Epithelial cell of prostate (primary cell): Measurements from ENCODE around the gene TAS2R60.
"Not testable (repeated sequence)": the region's sequence is repeated elsewhere in the genome, so short reads cannot be mapped to it uniquely, and the experiment has no call there.

Experiments used
- DNase-seq: peaks from one replicate; pipeline ENCODE4 v3.0.0-alpha.2; 2011; ENCODE audit warnings: low read depth, low spot score
- H3K27ac ChIP-seq: fragments of 450-650 bp; 2 replicates; pipeline ENCODE4 v1.5.1; 2017; ENCODE audit warnings: mild to moderate bottlenecking

TAS2R60 gene, protein sequence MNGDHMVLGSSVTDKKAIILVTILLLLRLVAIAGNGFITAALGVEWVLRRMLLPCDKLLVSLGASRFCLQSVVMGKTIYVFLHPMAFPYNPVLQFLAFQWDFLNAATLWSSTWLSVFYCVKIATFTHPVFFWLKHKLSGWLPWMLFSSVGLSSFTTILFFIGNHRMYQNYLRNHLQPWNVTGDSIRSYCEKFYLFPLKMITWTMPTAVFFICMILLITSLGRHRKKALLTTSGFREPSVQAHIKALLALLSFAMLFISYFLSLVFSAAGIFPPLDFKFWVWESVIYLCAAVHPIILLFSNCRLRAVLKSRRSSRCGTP

DNA sequence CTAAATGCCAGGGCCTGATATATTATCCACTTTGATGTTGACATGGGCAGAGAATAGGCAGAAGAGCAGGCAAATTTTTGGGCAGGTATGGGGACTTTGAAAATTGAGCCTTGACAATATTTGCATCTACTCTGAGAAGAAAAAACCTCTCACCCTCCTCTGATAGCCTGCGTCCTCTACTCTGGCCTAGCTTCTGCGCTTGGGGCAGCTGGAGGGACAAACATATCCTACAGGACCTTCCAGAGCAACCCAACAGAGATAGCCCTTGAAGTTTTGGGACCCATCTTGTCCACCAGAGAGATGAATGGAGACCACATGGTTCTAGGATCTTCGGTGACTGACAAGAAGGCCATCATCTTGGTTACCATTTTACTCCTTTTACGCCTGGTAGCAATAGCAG, at the start of gene TAS2R60:
TAS2R60 (plus strand) TSS at position 301 of the 400 bp plus-strand sequence; CDS start at position 301, 0 bp downstream.
- DNase-seq = no peak
- H3K27ac ChIP-seq = no peak within 1 kb of the TSS

DNA sequence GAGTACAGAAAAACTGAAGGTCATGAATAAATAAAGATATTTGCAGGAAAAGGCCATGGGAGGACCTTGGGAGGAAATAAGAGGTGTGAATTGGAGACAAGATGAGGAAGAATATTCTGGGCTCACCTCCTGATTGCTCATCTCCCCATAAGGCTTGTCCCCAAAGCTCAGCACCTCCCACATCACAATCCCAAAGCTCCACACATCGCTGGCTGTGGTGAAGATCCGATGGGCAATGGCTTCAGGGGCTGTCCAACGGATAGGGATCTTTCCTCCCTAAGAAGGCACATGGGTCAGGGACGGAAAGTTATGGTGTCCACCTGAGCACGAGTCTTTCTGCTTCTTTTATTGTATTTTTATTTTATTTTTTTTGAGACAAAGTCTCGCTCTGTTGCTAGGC, 49.2 kb upstream of the TAS2R60 start:
- no peak overlapping the region for H3K27ac ChIP-seq
- DNase-seq = no peak

DNA sequence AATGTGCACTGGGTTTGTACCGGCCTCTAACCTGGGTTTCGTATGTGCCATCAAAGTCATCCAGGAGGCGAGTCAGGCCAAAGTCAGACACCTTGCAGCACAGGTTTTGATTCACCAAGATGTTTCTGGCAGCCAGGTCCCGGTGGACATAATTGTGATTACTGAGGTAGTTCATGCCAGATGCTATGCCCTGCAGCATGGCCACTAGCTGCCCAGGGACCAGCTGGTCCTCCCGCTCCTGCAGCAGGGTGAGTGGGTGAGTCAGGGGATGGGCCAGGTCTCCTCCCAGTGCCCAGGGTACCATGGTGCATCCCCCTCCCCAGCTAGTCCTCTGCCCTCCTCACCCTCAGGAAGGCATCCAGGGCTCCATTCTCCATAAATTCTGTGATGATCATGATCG, 48.5 kb upstream of the TAS2R60 start:
- no peak for DNase-seq
- no peak overlapping the region for H3K27ac ChIP-seq

DNA sequence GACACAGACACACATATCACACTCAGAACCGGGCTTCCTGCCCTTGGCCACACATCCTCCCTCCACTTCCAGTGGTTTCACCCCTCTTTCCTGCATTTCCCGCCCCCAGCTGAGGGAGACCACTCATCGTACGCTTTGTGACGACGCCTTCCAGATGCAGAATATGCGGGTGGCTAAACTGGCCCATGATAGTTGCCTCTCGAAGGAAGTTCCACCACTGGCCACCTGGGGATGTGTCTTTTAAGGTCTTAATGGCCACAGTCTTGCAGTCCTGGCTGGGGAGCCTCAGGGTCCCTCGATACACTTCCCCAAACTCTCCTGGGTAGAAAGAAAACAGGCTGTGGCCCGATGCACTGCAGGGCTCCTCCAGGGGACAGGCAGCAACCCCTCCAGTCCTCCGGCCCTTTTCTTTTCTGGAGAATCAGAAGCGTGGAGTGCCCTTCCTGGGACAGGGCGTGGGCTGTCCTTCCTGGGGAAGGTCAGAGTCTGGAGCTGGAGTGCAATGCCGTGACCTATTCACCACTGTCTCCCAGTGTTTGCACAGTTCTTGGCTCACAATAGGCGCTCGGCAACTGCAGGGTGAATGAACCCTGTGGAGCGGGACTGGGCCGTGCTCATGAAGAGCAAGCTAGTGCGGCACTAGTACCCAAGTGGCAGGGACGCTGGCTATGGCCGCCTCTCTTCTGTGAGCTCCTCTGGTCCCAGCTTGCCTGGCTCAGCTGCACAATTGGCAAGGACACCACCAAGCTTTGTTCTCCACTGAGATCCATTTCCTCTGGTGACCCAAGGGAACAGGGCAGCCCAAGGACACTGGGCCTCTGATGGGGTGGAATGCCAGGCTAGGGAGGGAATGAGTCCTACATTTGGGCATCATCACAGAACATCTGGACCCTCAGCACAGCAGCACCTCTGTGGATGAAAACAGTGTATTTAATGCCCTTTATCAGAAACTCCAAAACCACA, 47.8 kb upstream of the TAS2R60 start:
- DNase-seq = no peak

DNA sequence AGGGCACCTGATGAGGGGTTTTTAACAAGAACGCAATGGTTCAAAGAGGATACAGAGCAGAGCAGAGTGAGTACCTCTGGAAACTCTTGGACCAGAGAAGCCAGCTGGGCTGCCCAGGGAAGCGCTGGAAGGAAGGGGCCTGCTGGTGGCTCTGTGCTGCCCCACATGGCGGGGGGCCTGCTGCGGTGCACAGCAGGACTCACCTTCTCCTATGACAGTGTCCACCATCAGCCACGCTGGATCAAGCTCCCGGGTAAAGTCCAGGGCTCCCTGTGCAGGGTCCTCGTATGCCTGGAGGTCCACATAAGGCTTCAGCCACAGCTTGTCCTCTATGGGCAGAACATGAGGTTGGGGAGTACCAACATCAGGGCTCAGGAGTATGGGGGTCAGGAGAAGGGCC, 47.1 kb upstream of the TAS2R60 start:
- H3K27ac ChIP-seq = no peak overlapping the region
- no peak for DNase-seq

More for the DNA sequence above, 47.8 kb upstream of the TAS2R60 start:
- H3K27ac ChIP-seq = no peak overlapping the region

DNA sequence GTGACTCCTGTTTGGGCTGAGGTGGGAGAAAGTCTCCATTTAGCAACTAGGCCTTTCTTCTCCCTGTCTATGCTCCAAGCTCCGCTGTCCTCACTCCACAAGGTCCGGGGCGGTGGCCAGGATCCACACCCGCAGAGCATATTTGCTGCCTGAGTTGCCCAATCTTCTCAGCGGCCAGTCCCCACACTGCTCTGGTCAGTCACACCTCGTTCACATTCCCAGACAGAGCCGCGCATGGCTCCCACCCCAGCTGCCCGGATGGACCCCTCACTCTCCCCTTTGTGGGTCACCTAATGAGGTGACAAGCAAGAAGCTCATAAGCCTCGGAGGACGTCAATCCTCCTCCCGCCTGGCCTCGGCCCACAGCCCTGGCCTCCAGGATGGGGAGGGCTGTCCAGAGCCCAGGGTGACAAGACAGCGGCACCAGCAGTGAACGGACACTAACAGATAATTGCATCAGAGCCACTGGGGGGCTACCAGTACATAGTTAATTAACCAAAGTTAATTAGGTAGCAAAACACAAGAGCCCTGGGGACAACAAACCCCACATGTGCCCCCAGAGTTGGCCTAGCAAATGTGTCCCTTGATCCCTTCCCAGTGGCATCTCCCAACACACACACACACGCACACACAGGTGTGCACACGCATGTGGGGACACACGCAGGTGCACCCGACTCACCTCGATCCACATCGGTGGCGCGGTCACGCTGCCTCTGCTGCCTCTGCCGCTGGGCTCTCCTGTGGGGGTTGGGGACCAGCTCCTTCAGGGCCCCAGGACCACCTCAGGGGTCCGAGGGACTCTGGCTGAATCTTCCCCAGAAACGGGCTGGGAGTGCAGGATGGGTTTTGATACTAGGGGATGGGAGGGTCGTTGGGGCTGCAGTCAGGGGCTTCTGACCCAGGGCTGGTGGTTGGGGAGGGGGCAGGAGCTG, 46.4 kb upstream of the TAS2R60 start:
- no peak for DNase-seq

DNA sequence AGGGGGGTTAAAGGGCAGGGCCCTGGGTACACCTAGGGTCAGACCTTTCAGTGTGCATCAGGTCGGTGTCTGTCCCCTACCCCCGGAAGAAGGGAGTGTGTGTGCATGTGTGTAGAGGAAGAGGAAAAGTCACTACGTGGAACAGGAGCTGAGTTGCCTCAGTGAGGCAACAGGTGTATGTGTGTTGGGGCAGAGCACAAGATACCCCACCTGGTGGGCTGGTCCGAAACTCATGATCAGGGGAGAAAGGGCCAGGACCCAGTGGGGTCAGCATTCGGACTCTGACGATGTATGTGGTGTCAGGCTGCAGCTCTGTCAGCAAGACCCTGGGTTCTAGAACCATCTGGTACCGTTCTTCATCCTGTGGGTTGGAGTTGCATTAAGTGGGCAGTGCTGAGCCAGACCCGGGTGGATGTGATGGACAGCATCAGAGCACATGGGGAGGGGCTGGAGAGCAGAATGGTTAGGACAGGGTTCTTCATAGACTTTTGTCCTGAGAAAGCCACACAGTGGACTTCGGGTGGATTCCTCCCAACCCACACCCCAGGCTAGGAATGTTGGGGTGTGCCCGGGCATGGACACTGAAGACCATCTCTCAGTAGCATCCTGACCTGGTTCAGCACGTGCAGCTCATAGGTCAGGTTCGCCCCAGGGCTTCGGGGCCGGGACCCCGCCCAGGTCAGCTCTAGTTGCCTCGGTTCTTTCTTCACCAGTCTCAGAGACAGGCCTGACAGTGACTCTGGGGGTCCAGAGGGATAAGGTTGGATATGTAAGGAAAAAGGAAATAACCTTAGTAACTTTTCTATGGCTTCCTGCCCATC, 45.3 kb upstream of the TAS2R60 start:
- no peak overlapping the region for H3K27ac ChIP-seq
- no peak for DNase-seq

More for the DNA sequence above, 46.4 kb upstream of the TAS2R60 start:
- no peak overlapping the region for H3K27ac ChIP-seq

DNA sequence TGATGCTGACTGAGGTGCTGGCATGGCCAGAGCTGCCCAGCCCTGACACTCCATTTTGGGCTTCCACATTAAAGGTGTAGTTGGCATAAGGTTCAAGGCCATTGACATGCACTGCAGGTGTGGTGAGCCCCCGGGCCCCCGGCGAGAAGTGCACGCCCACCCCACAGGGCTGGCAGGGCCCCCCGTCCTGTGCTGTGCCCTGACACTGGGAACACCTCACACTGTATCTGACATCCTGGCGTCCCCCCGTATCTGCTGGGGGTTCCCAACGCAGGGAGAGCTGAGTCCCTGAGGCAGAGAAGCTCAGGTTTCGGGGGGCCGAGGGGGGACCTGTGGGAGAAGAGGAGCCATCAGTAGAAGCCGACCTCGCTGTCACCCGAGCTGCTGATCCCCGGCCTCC, 44.6 kb upstream of the TAS2R60 start:
- DNase-seq = no peak

DNA sequence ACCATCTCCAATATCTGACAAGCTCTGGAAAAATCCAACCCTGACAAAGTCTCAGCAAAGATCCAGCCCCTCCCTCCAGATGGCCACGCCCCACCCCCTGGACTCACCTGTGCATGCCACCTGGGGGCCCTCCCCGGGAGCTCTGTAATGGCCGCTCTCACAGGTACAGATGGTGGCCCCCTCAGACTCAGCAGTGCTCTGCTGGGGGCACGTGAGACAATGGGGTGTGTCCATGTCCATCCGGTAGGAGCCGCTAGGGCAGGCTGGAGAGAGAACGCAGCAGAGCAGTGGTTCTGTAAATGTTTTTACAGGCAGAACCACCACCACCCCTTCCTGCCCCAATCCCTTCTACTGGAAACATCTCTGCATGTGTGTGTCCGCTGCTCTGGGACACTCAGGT, 44.1 kb upstream of the TAS2R60 start:
- DNase-seq = no peak
- no peak overlapping the region for H3K27ac ChIP-seq

More for the DNA sequence above, 44.6 kb upstream of the TAS2R60 start:
- H3K27ac ChIP-seq = no peak overlapping the region

DNA sequence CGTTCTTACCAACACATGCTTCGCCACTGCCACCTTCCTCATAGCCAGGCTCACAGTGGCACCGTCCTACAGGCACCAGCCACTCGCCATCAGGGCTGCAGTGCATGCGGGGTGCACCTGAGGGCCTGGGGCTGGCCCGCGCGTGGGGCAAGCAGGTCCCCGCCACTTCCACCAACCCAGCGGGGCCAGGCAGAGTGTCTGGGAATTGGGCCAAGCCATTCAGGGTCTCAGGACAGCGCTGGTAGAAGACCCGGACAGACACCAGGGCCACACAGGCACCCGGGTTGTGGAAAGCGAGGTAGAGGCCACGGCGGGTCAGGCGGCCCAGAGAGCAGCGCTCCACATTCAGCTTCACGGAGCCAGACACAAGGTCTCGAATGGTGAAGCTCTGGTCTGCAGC, 43.6 kb upstream of the TAS2R60 start:
- no peak for DNase-seq
- no peak overlapping the region for H3K27ac ChIP-seq

DNA sequence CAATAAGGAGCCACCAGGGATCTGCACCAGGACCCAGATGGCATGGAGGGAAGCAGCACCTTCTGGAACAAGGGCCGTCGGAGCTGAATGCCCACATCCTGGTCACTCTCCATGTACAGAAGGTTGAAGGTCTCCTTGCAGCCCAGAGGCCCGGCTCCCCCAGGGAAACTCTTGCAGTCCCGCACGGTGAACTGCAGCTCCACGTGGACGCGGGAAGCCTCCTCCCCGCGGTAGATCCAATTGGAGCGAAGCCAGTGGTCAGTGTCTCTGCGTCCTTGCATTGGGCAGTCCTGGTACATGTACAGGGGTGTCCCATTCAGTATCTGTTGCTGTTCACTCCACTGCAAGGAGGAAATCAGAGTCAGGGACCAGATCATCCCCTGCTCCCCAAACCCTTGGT, 42.0 kb upstream of the TAS2R60 start:
- H3K27ac ChIP-seq = no peak overlapping the region
- DNase-seq = no peak

DNA sequence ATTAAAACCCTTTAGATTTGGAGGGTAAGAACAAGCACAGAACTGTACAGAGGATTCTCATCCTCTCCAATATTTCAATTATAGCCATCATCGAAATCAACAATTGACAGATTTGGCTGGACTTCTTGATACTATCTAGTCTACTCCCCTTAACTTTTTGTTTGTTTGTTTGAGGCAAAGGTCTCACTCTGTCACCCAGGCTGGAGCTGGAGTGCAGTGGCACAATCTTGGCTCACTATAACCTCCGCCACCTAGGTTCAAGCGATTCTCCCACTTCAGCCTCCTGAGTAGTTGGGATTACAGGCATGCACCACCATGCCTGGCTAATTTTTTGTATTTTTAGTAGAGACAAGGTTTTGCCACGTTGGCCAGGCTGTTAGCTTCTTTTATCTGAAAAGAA, 41.0 kb upstream of the TAS2R60 start:
- not testable (repeated sequence) for DNase-seq, H3K27ac ChIP-seq

DNA sequence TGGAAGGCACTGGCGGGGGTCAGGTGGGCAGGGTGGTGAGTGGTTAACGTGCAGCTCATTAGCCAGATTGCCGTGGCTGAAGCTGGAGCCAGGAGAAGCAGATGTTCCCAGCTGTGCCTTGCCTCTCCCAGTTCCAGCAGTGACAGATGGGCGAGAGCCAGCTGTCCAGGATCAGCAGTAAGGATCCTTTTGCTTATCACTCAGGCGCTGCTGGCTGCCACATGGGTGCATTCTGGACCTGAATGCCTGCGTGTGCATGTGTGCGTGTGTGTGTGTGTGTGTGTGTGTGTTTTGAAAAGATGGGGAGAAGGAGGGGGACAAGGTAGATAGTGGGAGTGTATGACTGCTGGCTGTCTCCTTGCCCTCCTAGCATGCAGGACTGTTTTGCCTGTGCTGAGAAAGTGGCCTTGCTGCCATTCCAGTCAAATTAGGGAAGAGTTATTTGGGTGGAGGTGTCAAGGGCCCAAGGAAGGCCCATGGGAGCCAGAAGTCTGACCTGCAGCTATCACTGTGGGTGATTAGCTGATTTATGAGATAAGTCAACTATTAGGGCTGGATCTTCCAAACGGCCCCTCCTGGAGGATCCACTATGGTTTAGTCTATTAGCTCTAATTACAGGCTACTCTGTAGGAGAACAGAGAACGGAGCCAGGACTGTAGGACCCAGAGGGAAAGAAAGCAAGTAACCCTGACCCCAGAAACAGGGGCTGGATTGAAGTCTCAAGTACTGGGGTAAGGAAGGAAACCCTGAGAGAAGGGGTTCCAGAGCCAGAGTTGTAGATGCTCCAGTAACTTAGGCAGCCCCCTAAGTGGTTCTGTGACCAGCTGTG, 37.9 kb upstream of the TAS2R60 start:
- no peak overlapping the region for H3K27ac ChIP-seq
- no peak for DNase-seq

DNA sequence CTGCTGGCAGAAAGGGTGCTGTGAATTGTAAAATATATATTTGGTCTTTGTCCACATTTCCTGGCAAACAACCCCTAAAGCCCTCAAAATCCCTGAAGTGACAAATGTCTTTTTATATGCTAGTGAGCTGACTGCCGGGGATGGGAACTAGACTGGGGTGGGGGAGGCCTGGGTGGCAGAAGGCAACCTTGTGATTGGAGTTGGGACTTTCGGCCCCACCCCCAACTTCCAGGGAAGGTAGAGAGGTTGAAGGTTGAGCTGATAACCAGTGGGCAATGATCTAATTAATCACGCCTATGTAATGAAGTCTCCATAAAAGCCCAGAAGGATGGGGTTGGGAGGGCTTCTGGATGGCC, 37.3 kb upstream of the TAS2R60 start:
- no peak for DNase-seq
- no peak overlapping the region for H3K27ac ChIP-seq

DNA sequence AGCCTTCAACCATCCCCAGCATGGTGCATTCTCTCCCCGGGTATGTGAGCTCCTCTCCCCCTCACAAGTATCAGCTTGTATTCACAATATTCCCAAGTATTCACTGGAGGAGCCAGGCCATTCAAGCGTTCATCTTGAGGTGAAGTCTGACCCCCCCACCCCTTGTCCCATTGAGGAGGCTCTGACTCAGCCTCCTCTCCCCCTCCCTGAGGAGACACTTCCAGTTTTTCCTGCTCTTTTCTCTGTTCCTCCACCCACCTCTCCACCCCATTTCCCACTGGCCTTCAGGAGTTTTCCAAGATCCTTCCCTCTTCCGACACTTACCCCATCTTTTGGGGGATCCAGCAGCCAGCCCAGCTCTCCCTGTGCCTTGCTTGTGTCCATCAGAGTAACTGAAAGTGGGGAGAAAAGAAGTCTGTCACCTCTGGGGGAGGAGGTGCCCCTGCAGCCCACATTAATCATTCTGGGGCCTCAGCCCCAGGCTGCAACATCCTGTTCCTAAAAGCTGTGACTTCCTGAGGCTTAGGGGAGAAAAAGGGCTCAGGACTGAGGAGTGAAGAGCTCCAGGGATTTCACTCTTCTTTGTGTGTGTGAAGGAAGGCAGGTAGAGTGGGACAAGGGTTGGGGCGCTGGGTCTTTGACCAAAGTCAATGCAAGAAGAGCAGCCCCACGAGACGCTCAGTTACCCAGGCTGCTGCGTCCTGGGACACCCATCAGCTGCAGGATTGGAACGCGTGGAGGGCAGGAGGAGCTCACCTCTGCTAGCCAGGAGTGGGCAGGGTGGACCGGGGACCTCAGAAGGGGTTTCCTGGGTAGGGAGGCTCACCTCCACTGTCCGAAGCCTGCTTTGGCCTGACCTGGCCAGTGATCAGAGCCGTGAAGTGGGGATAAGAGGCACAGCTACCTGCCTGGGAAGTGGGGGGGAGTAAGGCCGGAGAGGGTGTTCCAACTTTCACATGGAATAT, 35.7 kb upstream of the TAS2R60 start:
- DNase-seq = no peak
- peak overlapping the region; percentile 40 for H3K27ac ChIP-seq

DNA sequence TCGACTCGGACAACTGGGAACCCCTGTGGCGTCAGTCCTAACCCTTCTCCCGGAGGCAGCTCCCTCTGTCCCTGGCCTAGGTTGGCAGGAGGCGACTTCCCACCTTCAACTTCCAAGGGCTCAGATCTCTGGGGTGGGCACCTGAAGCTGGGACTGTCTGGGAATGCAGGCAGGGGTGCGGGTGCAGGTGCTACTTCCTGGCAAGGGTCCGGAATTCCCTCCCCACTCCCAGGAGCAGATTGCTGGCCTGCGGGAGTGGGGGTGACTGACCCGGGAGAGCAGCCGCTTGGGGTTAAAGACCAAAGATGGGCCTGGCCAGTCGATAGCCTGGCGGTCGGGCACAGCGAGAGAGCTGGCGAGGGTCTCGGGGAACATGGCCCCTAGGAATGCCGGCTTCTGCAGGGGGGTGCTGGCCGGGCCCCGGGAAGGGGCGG, 35.0 kb upstream of the TAS2R60 start:
- H3K27ac ChIP-seq = peak overlapping the region; percentile 40
- no peak for DNase-seq
